HEK293T (cell line): ENCODE results near the gene PLXNB1.

Source experiments
- CTCF ChIA-PET: fragments of 350-600 bp; formaldehyde crosslinking; extraction: SDS; loops from one replicate; lab custom pipeline; 2021; ENCODE audit warnings: antibody characterized with exemption, inconsistent platforms; lab: Yijun Ruan, JAX
- POLR2A ChIA-PET: fragments of 350-600 bp; formaldehyde crosslinking; extraction: SDS; loops from one replicate; lab custom pipeline; 2020; ENCODE audit warnings: antibody characterized with exemption, inconsistent platforms; lab: Yijun Ruan, JAX
- DNase-seq: peaks from one replicate; pipeline ENCODE4 v3.0.0; 2012; ENCODE audit warnings: mixed read lengths; ENCODE audit errors: extremely low spot score
- ARNT ChIP-seq: fragments of 450-650 bp; IDR thresholded peaks from 2 replicates; pipeline ENCODE4 v1.6.1; 2017; ENCODE audit warnings: mild to moderate bottlenecking
- BHLHE40 ChIP-seq: fragments of 450-650 bp; IDR thresholded peaks from 2 replicates; pipeline ENCODE4 v1.6.1; 2016; ENCODE audit warnings: mild to moderate bottlenecking, moderate library complexity, borderline replicate concordance
- CTBP1 ChIP-seq: fragments of 450-650 bp; IDR thresholded peaks from 2 replicates; pipeline ENCODE4 v1.6.1; 2016; ENCODE audit warnings: borderline replicate concordance
- ELF4 ChIP-seq: fragments of 450-650 bp; IDR thresholded peaks from 2 replicates; pipeline ENCODE4 v1.6.1; 2017; ENCODE audit warnings: antibody characterized with exemption
- FOXA1 ChIP-seq: fragments of 450-650 bp; IDR thresholded peaks from 2 replicates; pipeline ENCODE4 v1.6.1; 2016; ENCODE audit warnings: mild to moderate bottlenecking
- FOXK2 ChIP-seq: fragments of 450-650 bp; IDR thresholded peaks from 2 replicates; pipeline ENCODE4 v1.6.1; 2016; ENCODE audit warnings: mild to moderate bottlenecking
- FOXM1 ChIP-seq: fragments of 450-650 bp; IDR thresholded peaks from 2 replicates; pipeline ENCODE4 v1.6.1; 2017; ENCODE audit warnings: mild to moderate bottlenecking, borderline replicate concordance
- HDGF ChIP-seq: fragments of 450-650 bp; IDR thresholded peaks from 2 replicates; pipeline ENCODE4 v1.6.1; 2017; ENCODE audit warnings: antibody characterized with exemption, borderline replicate concordance
- L3MBTL2 ChIP-seq: fragments of 450-650 bp; conservative IDR thresholded peaks from 2 replicates; pipeline ENCODE4 v1.6.1; 2016; ENCODE audit warnings: mild to moderate bottlenecking
- LEF1 ChIP-seq: fragments of 450-650 bp; IDR thresholded peaks from 2 replicates; pipeline ENCODE4 v1.6.1; 2017; ENCODE audit warnings: mild to moderate bottlenecking, borderline replicate concordance
- NFRKB ChIP-seq: fragments of 450-650 bp; IDR thresholded peaks from 2 replicates; pipeline ENCODE4 v1.6.1; 2016; ENCODE audit warnings: mild to moderate bottlenecking, moderate library complexity
- PKNOX1 ChIP-seq: fragments of 450-650 bp; IDR thresholded peaks from 2 replicates; pipeline ENCODE4 v1.6.1; 2016
- SP1 ChIP-seq: fragments of 450-650 bp; IDR thresholded peaks from 2 replicates; pipeline ENCODE4 v1.6.1; 2017
- SUZ12 ChIP-seq: fragments of 450-650 bp; IDR thresholded peaks from 2 replicates; pipeline ENCODE4 v1.6.1; 2016; ENCODE audit warnings: mild to moderate bottlenecking
- TARDBP ChIP-seq: fragments of 450-650 bp; IDR thresholded peaks from 2 replicates; pipeline ENCODE4 v1.6.1; 2016
- ZNF384 ChIP-seq: fragments of 450-650 bp; IDR thresholded peaks from 2 replicates; pipeline ENCODE4 v1.6.1; 2016

The PLXNB1 gene

GRCh38 chr3:48433472-48434118 lies 3.7 kb upstream of the PLXNB1 start:
- no peak for DNase-seq
- POLR2A ChIA-PET = interaction anchor here (0.8 to 1.5 kb wide), 2 partner anchors 13 to 33 kb away, joined by 5 read pairs; partner anchors contain the start of gene ATRIP
- CTCF ChIA-PET = interaction anchor here (6.3 kb wide), 1 partner anchor 32 kb away, joined by 213 read pairs; no protein-coding TSS in a partner anchor
- TF ChIP-seq TARDBP (no peak), CTBP1 (no peak)

GRCh38 chr3:48432411-48433371 lies 2.8 kb upstream of the PLXNB1 start:
- TF ChIP-seq NFRKB (no peak), BHLHE40 (no peak), FOXM1 (no peak), ELF4 (no peak), FOXA1 (no peak), CTBP1 (no peak), L3MBTL2 (no peak), TARDBP (no peak), SP1 (no peak), SUZ12 (no peak), LEF1 (no peak), FOXK2 (no peak)
- ChIA-PET CTCF (interaction anchor here (0.6 to 6.3 kb wide), 4 partner anchors 14 to 269 kb away, joined by 3 to 213 read pairs (median 6); partner anchors contain the start of gene ATRIP), POLR2A (interaction anchor here (0.8 to 1.5 kb wide), 5 partner anchors 8 to 192 kb away, joined by 3 to 5 read pairs (median 3); partner anchors contain the start of genes ATRIP and ZNF589)
- no peak for DNase-seq

DNA sequence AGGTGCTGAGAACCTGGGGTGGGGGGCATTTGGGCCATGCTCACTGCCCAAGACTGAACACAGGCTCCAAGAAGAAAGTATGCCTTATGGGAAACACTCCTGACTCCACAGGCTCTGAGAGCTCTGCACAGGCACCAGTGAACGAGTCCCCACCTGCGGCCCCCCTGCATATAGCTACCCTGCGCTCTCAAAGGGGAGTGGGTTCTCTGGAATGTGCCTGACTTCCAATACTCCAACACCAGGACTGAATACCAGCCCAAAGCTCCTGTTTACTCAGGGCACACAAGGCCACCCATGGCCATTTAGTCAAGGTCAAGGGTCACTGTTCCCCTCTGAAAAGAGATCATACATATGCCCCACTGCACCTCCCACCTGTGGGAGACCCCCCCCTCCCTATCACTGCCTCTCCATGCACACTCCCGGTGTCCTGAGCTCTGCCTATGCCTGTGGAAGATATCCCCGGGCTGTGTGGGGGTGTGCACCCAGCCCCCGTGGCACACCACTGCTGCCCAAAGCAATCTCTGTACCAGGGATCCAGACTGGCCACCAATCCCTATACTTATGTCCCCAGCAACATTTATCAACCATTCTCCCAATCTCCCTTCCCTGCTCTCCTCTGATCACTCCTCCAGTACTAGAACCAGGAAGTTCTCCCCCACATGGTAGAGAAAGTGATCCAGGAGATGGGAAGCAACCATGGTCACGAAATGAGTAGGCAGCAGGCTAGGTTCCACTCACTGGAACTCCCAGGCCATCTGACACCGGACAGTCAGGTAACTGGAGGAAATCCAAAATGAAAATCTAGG lies 1.5 kb upstream of the PLXNB1 start:
- DNase-seq = no peak
- ChIA-PET POLR2A (interaction anchor here (1.0 to 2.6 kb wide), 4 partner anchors 8 to 42 kb away, joined by 3 to 14 read pairs (median 3); partner anchors contain the start of genes CCDC51 and TMA7), CTCF (interaction anchor here (1.8 to 6.3 kb wide), 2 partner anchors 23 to 30 kb away, joined by 9 to 213 read pairs; no protein-coding TSS in a partner anchor)
- TF ChIP-seq HDGF (no peak), FOXK2 (no peak), NFRKB (no peak), ZNF384 (no peak), CTBP1 (no peak), BHLHE40 (no peak), ELF4 (no peak), SP1 (no peak), L3MBTL2 (no peak), TARDBP (no peak), PKNOX1 (no peak), LEF1 (no peak), ARNT (no peak), FOXA1 (no peak), SUZ12 (no peak), FOXM1 (no peak)

GRCh38 chr3:48430708-48431101 lies 819 bp upstream of the PLXNB1 start:
- POLR2A ChIA-PET = interaction anchor here (1.0 to 2.6 kb wide), 3 partner anchors 9 to 30 kb away, joined by 3 to 14 read pairs (median 3); partner anchors contain the start of genes CCDC51 and TMA7

More at GRCh38 chr3:48430708-48431101, 819 bp upstream of the PLXNB1 start:
- no peak for DNase-seq
- CTCF ChIA-PET = interaction anchor here (0.5 kb wide), 1 partner anchor 106 kb away, joined by 3 read pairs; no protein-coding TSS in a partner anchor
- TF ChIP-seq SP1 = no peak
- no peak for TF ChIP-seq TARDBP
- no peak for TF ChIP-seq CTBP1
- no peak for TF ChIP-seq LEF1
- TF ChIP-seq ZNF384 = no peak
- TF ChIP-seq FOXK2 = no peak
- no peak for TF ChIP-seq PKNOX1
- no peak for TF ChIP-seq FOXM1
- no peak for TF ChIP-seq SUZ12
